ENCODE measurements around the gene KRTAP5-8.
"Not testable (repeated sequence)": the region's sequence is repeated elsewhere in the genome, so short reads cannot be mapped to it uniquely, and the experiment has no call there.

Gene KRTAP5-8

GRCh38 chr11:71575723-71576424 lies 38.0 kb downstream of the KRTAP5-8 start:
- no peak for DNase-seq

- DNase-seq = not testable (repeated sequence)
Observed at GRCh38 chr11:71576688-71577465, 39.1 kb downstream of the KRTAP5-8 start.

- DNase-seq = no peak
Observed at GRCh38 chr11:71577469-71578004, 39.7 kb downstream of the KRTAP5-8 start.

GRCh38 chr11:71579513-71579912 lies 41.7 kb downstream of the KRTAP5-8 start:
- not testable (repeated sequence) for DNase-seq

- DNase-seq = peak; percentile 63
Observed at GRCh38 chr11:71580057-71581003, 42.5 kb downstream of the KRTAP5-8 start.

GRCh38 chr11:71581826-71582225 lies 44.0 kb downstream of the KRTAP5-8 start:
- DNase-seq = no peak

- no peak for DNase-seq
Observed at GRCh38 chr11:71582309-71582895, 44.6 kb downstream of the KRTAP5-8 start, which contains the start of gene KRTAP5-11. TSS of gene KRTAP5-11 (minus strand) at chr11:71582875. CDS start at chr11:71582837, 38 bp downstream.

GRCh38 chr11:71582969-71583368 lies 45.1 kb downstream of the KRTAP5-8 start:
- not testable (repeated sequence) for DNase-seq

- DNase-seq = not testable (repeated sequence)
Observed at GRCh38 chr11:71585673-71586072, 47.8 kb downstream of the KRTAP5-8 start.

GRCh38 chr11:71588314-71588713 lies 50.5 kb downstream of the KRTAP5-8 start:
- not testable (repeated sequence) for DNase-seq
